ENCODE results near the gene SLC6A6.

DNA sequence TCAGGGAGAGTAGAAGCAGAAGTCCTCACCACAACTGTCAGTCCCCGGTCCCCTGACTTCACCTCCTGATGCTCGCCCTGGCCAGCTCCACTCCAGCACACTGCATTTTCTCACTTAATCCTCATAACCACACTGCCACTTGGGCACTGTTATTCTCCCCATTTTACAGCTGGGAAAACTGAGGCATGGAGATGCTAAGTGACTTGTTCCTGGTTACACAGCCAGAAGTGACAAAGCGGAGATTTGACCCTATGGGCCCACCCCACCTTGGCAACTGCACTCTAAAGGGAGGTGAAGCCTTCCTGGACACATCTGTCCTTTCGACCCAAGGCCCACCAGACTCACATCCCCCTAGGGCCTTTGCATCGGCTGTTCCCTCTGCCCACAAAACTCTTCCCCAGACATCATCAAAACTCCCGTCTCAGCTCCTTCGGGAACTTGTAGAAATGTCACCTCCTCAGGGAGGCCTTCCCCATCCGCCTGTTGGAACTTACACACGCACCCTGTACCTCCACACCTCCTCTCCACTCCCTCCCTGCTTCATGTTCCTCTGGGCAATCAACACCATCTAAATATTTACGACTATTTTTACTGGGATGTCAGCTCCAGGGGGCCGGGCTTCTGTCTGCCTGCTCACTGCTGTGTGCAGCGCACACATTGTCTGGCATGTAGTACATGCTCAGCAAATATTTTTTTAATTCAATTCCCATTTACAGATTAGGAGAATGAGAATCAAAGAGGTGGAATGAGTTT is 134.6 kb downstream of the SLC6A6 start:
- TF ChIP-seq, protein P1, sequence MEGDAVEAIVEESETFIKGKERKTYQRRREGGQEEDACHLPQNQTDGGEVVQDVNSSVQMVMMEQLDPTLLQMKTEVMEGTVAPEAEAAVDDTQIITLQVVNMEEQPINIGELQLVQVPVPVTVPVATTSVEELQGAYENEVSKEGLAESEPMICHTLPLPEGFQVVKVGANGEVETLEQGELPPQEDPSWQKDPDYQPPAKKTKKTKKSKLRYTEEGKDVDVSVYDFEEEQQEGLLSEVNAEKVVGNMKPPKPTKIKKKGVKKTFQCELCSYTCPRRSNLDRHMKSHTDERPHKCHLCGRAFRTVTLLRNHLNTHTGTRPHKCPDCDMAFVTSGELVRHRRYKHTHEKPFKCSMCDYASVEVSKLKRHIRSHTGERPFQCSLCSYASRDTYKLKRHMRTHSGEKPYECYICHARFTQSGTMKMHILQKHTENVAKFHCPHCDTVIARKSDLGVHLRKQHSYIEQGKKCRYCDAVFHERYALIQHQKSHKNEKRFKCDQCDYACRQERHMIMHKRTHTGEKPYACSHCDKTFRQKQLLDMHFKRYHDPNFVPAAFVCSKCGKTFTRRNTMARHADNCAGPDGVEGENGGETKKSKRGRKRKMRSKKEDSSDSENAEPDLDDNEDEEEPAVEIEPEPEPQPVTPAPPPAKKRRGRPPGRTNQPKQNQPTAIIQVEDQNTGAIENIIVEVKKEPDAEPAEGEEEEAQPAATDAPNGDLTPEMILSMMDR (IDR thresholded peaks at IDR 0.05): no peak
- no peak for TF ChIP-seq POLR2A (IDR thresholded peaks at IDR 0.05)

All from body of pancreas (tissue), 4 donors.